Parathyroid adenoma (tissue), 2 donors: ENCODE results near the gene CLIP1.

Experiments
- H2AFZ ChIP-seq: fragments of 300-600 bp; sonication (generic); one replicate; pipeline ENCODE4 v1.7.0; 2017; ENCODE audit warnings: antibody characterized with exemption, mild to moderate bottlenecking
- H3K27ac ChIP-seq: fragments of 300-600 bp; sonication (generic); one replicate; pipeline ENCODE4 v1.7.0; 2017
- H3K27me3 ChIP-seq: fragments of 300-600 bp; sonication (generic); one replicate; pipeline ENCODE4 v1.7.0; 2017; ENCODE audit warnings: low read length; ENCODE audit not compliant: control insufficient read depth, insufficient read depth
- H3K36me3 ChIP-seq: fragments of 300-600 bp; sonication (generic); one replicate; pipeline ENCODE4 v1.7.0; 2017; ENCODE audit warnings: low read length; ENCODE audit not compliant: control insufficient read depth, insufficient read depth
- H3K4me1 ChIP-seq: fragments of 300-600 bp; sonication (generic); one replicate; pipeline ENCODE4 v1.7.0; 2017; ENCODE audit warnings: control low read depth
- H3K4me2 ChIP-seq: fragments of 300-600 bp; sonication (generic); one replicate; pipeline ENCODE4 v1.7.0; 2017; ENCODE audit warnings: low read length
- H3K4me3 ChIP-seq: fragments of 300-600 bp; sonication (generic); one replicate; pipeline ENCODE4 v1.7.0; 2017; ENCODE audit warnings: low read depth, low read length
- H3K79me2 ChIP-seq: fragments of 300-600 bp; sonication (generic); one replicate; pipeline ENCODE4 v1.7.0; 2017; ENCODE audit warnings: control low read depth
- H3K9ac ChIP-seq: fragments of 300-600 bp; sonication (generic); one replicate; pipeline ENCODE4 v1.7.0; 2017; ENCODE audit warnings: mild to moderate bottlenecking
- H3K9me3 ChIP-seq: fragments of 300-600 bp; sonication (generic); one replicate; pipeline ENCODE4 v1.7.0; 2017; ENCODE audit warnings: low read length; ENCODE audit not compliant: control insufficient read depth
- CTCF ChIP-seq: fragments of 300-600 bp; sonication (generic); IDR thresholded peaks from one replicate; pipeline ENCODE4 v1.7.0; 2017; ENCODE audit warnings: antibody characterized with exemption, mild to moderate bottlenecking
- donor health status: primary hyperparathyroidism.

Gene CLIP1

GRCh38 chr12:122250536-122250935, 171.9 kb downstream of the CLIP1 start:
- Histone ChIP-seq H3K9me3 (no peaks in the 10 kb centered on the region), H3K27ac (no peak overlapping the region), H3K4me2 (no peak overlapping the region), H3K27me3 (no peaks in the 10 kb centered on the region), H3K4me1 (peaks cover 4% of the 10 kb centered on the region), H2AFZ (no peak overlapping the region), H3K4me3 (no peak overlapping the region), H3K9ac (no peak overlapping the region), H3K36me3 (no peaks in the 10 kb centered on the region), H3K79me2 (peaks cover 19% of the 10 kb centered on the region)
- TF ChIP-seq CTCF, result no peak

GRCh38 chr12:122250047-122250446, 172.4 kb downstream of the CLIP1 start:
- no peaks in the 10 kb centered on the region for H3K27me3 ChIP-seq
- no peak overlapping the region for H3K4me3 ChIP-seq
- H3K36me3 ChIP-seq, result no peaks in the 10 kb centered on the region
- H3K27ac ChIP-seq, result no peak overlapping the region
- peaks cover 4% of the 10 kb centered on the region for H3K4me1 ChIP-seq
- H3K79me2 ChIP-seq, result peaks cover 17% of the 10 kb centered on the region
- H2AFZ ChIP-seq, result no peak overlapping the region
- no peaks in the 10 kb centered on the region for H3K9me3 ChIP-seq
- H3K9ac ChIP-seq, result no peak overlapping the region
- H3K4me2 ChIP-seq, result no peak overlapping the region
- TF ChIP-seq CTCF, result no peak

GRCh38 chr12:122245553-122245952, 176.9 kb downstream of the CLIP1 start:
- Histone ChIP-seq H3K27me3 (no peaks in the 10 kb centered on the region), H3K9ac (no peak overlapping the region), H3K9me3 (no peaks in the 10 kb centered on the region), H3K4me1 (peaks cover 4% of the 10 kb centered on the region), H2AFZ (no peak overlapping the region), H3K4me2 (no peak overlapping the region), H3K27ac (no peak overlapping the region), H3K36me3 (no peaks in the 10 kb centered on the region), H3K4me3 (no peak overlapping the region), H3K79me2 (peaks cover 3% of the 10 kb centered on the region)
- no peak for TF ChIP-seq CTCF

GRCh38 chr12:122244565-122245371, 177.7 kb downstream of the CLIP1 start:
- no peak overlapping the region for H2AFZ ChIP-seq
- no peaks in the 10 kb centered on the region for H3K36me3 ChIP-seq

More at GRCh38 chr12:122244565-122245371, 177.7 kb downstream of the CLIP1 start:
- Histone ChIP-seq H3K4me3 (no peak overlapping the region), H3K9me3 (no peaks in the 10 kb centered on the region), H3K4me1 (peaks cover 1% of the 10 kb centered on the region), H3K9ac (no peak overlapping the region), H3K27ac (no peak overlapping the region), H3K27me3 (no peaks in the 10 kb centered on the region), H3K4me2 (no peak overlapping the region), H3K79me2 (peaks cover 3% of the 10 kb centered on the region)
- TF ChIP-seq CTCF, result no peak
